A673 (cell line): Measurements from ENCODE around the gene CORO7.

Experiments used
- EZH2 ChIP-seq: fragments of 200-600 bp; sonication (generic); IDR thresholded peaks from 2 replicates; pipeline ENCODE4 v1.6.1; 2017; ENCODE audit warnings: borderline replicate concordance, low read depth, mild to moderate bottlenecking, mixed read lengths, antibody characterized with exemption, low read length; ENCODE audit not compliant: poor library complexity, severe bottlenecking
- TF ChIP-seq, protein P1 (sequence below): fragments of 300-800, 200-600 bp; sonication (generic); conservative IDR thresholded peaks from 2 replicates; pipeline ENCODE4 v1.5.1; 2017; ENCODE audit warnings: low read depth, mild to moderate bottlenecking, antibody characterized with exemption, low read length, moderate library complexity, mixed read lengths

DNA sequence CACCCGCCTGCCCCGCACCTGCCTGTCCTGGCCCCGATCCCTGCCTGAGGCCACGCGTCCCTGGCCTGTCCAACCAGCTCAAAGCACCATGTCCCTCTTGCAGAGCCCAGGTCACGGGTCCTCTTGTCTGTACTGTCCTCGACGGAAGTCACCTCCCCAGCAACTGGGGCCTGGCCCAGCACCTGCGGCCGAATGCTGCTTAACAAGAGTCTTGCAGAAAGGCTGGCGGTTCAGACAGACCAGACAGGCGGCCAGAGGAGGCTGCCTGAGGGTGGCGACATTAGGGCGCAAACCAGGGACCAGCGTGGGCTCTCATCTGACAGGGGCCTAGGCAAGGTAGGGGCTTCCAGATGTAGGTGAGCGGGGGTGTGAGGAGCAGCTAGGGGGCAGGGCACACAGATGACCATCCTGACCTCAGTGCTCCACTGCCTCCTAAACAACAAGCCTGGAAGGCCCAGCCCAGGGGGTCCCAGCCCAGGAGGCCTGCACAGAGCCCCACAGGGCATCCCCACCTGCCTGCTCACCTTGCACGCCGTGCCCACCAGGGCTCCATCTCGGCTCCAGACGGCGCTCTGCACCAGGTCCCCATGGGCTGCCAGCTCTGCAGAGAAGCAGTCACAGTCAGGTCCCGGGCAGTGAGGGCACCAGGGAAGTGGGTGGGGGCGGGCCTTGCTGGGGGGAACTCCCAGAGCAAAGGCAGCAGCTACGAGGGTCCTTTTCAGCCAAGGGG lies 11.3 kb downstream of the CORO7 start:
- TF ChIP-seq, protein P1, sequence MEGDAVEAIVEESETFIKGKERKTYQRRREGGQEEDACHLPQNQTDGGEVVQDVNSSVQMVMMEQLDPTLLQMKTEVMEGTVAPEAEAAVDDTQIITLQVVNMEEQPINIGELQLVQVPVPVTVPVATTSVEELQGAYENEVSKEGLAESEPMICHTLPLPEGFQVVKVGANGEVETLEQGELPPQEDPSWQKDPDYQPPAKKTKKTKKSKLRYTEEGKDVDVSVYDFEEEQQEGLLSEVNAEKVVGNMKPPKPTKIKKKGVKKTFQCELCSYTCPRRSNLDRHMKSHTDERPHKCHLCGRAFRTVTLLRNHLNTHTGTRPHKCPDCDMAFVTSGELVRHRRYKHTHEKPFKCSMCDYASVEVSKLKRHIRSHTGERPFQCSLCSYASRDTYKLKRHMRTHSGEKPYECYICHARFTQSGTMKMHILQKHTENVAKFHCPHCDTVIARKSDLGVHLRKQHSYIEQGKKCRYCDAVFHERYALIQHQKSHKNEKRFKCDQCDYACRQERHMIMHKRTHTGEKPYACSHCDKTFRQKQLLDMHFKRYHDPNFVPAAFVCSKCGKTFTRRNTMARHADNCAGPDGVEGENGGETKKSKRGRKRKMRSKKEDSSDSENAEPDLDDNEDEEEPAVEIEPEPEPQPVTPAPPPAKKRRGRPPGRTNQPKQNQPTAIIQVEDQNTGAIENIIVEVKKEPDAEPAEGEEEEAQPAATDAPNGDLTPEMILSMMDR: no peak
- TF ChIP-seq EZH2: no peak
